Natural killer cell (primary cell): ENCODE measurements around the gene CCDC33. TPM values are rescaled to one million over a fixed set of nuclear protein-coding genes. Genes with fewer than 3 reads are reported as not detected.

Experiments
- ATAC-seq, 3 donors: fragments of 150-1000 bp in 2 of 3; fragments of 200-7000 bp in 1 of 3; cut with Tn5 transposase; 1 replicate in 1 of 3; 2 replicates in 2 of 3; pipeline ENCODE4 v1.10.0; 2021; ENCODE audit warnings: mild to moderate bottlenecking in 2 of 3, moderate library complexity in 2 of 3
- DNase-seq, 2 donors: peaks; one replicate each; pipeline versions ENCODE4 v3.0.0 to v3.0.0-alpha.2; 2013 to 2021; ENCODE audit warnings: mixed read lengths in 1 of 2
- H3K27ac ChIP-seq: one replicate; pipeline ENCODE4 v1.5.1; 2013; ENCODE audit warnings: mild to moderate bottlenecking, low read length
- H3K27me3 ChIP-seq: one replicate; pipeline ENCODE4 v1.6.1; 2013; ENCODE audit warnings: low read length; ENCODE audit not compliant: control insufficient read depth, insufficient read depth
- H3K36me3 ChIP-seq: one replicate; pipeline ENCODE4 v1.6.1; 2013; ENCODE audit warnings: low read length; ENCODE audit not compliant: control insufficient read depth, insufficient read depth
- H3K4me1 ChIP-seq: one replicate; pipeline ENCODE4 v1.6.1; 2013; ENCODE audit warnings: low read length; ENCODE audit not compliant: control insufficient read depth, insufficient read depth
- H3K4me3 ChIP-seq: one replicate; pipeline ENCODE4 v1.5.1; 2013; ENCODE audit warnings: low read length
- H3K9me3 ChIP-seq: one replicate; pipeline ENCODE4 v1.6.1; 2013; ENCODE audit warnings: low read length; ENCODE audit not compliant: control insufficient read depth, insufficient read depth
- H3K27ac Mint-ChIP-seq, 2 donors: one replicate each; pipeline ENCODE4 v1.8.0; 2022; ENCODE audit warnings: mild to moderate bottlenecking in 2 of 2, mixed read lengths in 2 of 2, moderate library complexity in 1 of 2
- H3K27me3 Mint-ChIP-seq, 2 donors: one replicate each; pipeline ENCODE4 v1.8.0; 2022; ENCODE audit warnings: low read depth in 2 of 2, mixed read lengths in 2 of 2
- H3K36me3 Mint-ChIP-seq: one replicate; pipeline ENCODE4 v1.8.0; 2022; ENCODE audit warnings: mixed read lengths
- H3K4me1 Mint-ChIP-seq, 2 donors: one replicate each; pipeline ENCODE4 v1.8.0; 2022; ENCODE audit warnings: mixed read lengths in 2 of 2
- H3K4me3 Mint-ChIP-seq: one replicate; pipeline ENCODE4 v1.8.0; 2022; ENCODE audit warnings: mild to moderate bottlenecking, moderate library complexity, mixed read lengths
- H3K9me3 Mint-ChIP-seq, 2 donors: one replicate each; pipeline ENCODE4 v1.8.0; 2022; ENCODE audit warnings: mixed read lengths in 2 of 2
- WGBS: methylation state at CpG from one replicate; pipeline ENCODE4 v1.1.7; 2013; ENCODE audit warnings: missing lambda C conversion rate; ENCODE audit not compliant: insufficient coverage; 5-methylcytosine and 5-hydroxymethylcytosine counted together
- intact Hi-C: fragments of 100-400 bp; cut with micrococcal nuclease; formaldehyde crosslinking; loops from one replicate; pipeline ENCODE4 v1.14.2; 2022
- total RNA-seq, 4 donors: library from RNA; stranded (reverse); fragments of 120-200 nt in 1 of 4; gene quantifications; one replicate each; pipeline versions ENCODE4 v1.2.3 to v1.2.4, GENCODE V29; 2013 to 2022
- TF ChIP-seq, protein P1 (sequence below): fragments of 200-600 bp; IDR thresholded peaks from one replicate; pipeline ENCODE4 v1.8.0; 2022; ENCODE audit warnings: antibody characterized with exemption

CCDC33 gene
- total RNA-seq, 3 donors from 2014 or later (not counting 1 experiment from before 2014, with no cell fraction given), result not detected

DNA sequence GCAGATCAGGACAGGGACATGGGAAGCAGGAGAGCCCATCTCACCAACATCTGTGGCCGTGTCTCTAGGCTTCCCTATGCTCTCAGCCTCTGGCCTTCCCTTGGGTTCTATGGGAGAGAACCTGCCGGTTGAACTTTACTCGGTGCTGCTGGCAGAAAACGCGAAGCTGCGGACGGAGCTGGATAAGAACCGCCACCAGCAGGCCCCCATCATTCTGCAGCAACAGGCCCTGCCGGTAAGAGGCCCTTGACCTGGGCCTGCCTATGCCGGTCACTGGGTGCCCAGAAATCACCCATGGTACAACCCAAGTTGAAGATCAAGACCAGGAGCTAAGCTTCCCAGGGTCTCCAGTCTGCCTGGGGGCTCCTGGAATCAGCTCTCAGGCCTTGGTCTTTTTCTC, 96.5 kb downstream of the CCDC33 start:
- Mint-ChIP-seq H3K27me3 (no peaks in the 10 kb centered on the region), H3K36me3 (no peaks in the 10 kb centered on the region), H3K4me1 (peaks cover 11 to 18% of the 10 kb centered on the region in 2 donors), H3K4me3 (no peak overlapping the region), H3K9me3 (no peaks in the 10 kb centered on the region), H3K27ac (no peak overlapping the region)
- peaks cover 13% of the 10 kb centered on the region for H3K4me1 ChIP-seq
- H3K9me3 ChIP-seq, result no peaks in the 10 kb centered on the region
- 90% methylated on average over 10 of the region's 10 CpGs for WGBS
- no peaks in the 10 kb centered on the region for H3K27me3 ChIP-seq
- no peaks in the 10 kb centered on the region for H3K36me3 ChIP-seq
- TF ChIP-seq, protein P1, sequence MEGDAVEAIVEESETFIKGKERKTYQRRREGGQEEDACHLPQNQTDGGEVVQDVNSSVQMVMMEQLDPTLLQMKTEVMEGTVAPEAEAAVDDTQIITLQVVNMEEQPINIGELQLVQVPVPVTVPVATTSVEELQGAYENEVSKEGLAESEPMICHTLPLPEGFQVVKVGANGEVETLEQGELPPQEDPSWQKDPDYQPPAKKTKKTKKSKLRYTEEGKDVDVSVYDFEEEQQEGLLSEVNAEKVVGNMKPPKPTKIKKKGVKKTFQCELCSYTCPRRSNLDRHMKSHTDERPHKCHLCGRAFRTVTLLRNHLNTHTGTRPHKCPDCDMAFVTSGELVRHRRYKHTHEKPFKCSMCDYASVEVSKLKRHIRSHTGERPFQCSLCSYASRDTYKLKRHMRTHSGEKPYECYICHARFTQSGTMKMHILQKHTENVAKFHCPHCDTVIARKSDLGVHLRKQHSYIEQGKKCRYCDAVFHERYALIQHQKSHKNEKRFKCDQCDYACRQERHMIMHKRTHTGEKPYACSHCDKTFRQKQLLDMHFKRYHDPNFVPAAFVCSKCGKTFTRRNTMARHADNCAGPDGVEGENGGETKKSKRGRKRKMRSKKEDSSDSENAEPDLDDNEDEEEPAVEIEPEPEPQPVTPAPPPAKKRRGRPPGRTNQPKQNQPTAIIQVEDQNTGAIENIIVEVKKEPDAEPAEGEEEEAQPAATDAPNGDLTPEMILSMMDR, result no peak
- ATAC-seq (no peak), DNase-seq (no peak)
- no peak overlapping the region for H3K4me3 ChIP-seq
- H3K27ac ChIP-seq, result no peak overlapping the region
- intact Hi-C loops, result no loop called here

DNA sequence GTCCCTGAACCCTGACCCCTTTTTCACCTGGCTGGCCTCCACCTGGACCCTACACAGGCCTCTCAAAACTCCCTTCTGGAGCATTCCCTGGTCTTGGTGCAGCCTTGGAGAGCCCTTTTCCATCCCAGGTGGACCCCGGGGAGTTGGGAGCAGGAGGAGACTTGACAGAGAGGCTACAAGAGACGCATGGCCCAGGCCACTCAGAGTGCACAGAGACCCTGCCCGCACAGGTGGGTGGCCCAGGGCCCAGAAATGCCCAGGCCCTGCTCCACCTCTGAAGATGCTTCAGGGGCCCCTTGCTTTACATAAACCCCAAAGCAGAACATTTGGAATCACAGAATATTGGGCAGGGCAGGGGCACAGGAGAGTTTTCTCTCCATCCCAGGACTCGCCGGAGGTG, 97.0 kb downstream of the CCDC33 start:
- 89% methylated on average over 5 of the region's 5 CpGs for WGBS
- H3K27ac Mint-ChIP-seq, result no peak overlapping the region
- no peak for DNase-seq
- Histone ChIP-seq H3K4me3 (no peak overlapping the region), H3K36me3 (no peaks in the 10 kb centered on the region), H3K27ac (no peak overlapping the region), H3K27me3 (no peaks in the 10 kb centered on the region), H3K9me3 (no peaks in the 10 kb centered on the region), H3K4me1 (peaks cover 8% of the 10 kb centered on the region)
- no peaks in the 10 kb centered on the region for H3K36me3 Mint-ChIP-seq
- H3K27me3 Mint-ChIP-seq, result no peaks in the 10 kb centered on the region
- no peak for ATAC-seq
- TF ChIP-seq, protein P1, result no peak
- H3K4me3 Mint-ChIP-seq, result no peak overlapping the region
- H3K4me1 Mint-ChIP-seq, result peaks cover 6 to 14% of the 10 kb centered on the region in 2 donors
- H3K9me3 Mint-ChIP-seq, result no peaks in the 10 kb centered on the region
- intact Hi-C loops, result no loop called here

DNA sequence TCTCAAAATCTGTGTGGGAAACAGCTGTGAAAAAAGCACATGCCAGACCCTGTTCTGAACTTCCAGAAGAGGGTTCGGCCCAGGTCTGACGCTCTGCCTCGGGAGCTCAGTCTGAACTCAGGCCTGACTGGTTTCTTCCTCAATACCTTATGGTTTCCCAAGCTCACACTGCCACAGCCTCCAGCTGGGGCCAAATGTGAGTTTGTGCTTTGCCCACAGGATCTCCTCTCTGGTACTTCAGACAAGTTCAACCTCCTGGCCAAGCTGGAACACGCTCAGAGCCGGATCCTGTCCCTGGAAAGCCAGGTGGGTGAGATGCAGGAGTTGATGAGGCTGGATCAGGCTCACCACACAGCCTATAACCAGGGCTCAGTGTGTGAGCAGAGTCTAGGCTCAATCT, 97.5 kb downstream of the CCDC33 start:
- 83% methylated on average over 5 of the region's 5 CpGs for WGBS
- Mint-ChIP-seq H3K4me1 (peaks cover under 1 to 8% of the 10 kb centered on the region in 2 donors), H3K27me3 (no peaks in the 10 kb centered on the region), H3K27ac (no peak overlapping the region), H3K9me3 (no peaks in the 10 kb centered on the region), H3K4me3 (no peak overlapping the region), H3K36me3 (no peaks in the 10 kb centered on the region)
- no peaks in the 10 kb centered on the region for H3K27me3 ChIP-seq
- TF ChIP-seq, protein P1, result no peak
- H3K9me3 ChIP-seq, result no peaks in the 10 kb centered on the region
- no peak overlapping the region for H3K4me3 ChIP-seq
- DNase-seq (no peak), ATAC-seq (no peak)
- H3K36me3 ChIP-seq, result no peaks in the 10 kb centered on the region
- intact Hi-C loops, result no loop called here
- H3K27ac ChIP-seq, result no peak overlapping the region
- H3K4me1 ChIP-seq, result peaks cover 2% of the 10 kb centered on the region

DNA sequence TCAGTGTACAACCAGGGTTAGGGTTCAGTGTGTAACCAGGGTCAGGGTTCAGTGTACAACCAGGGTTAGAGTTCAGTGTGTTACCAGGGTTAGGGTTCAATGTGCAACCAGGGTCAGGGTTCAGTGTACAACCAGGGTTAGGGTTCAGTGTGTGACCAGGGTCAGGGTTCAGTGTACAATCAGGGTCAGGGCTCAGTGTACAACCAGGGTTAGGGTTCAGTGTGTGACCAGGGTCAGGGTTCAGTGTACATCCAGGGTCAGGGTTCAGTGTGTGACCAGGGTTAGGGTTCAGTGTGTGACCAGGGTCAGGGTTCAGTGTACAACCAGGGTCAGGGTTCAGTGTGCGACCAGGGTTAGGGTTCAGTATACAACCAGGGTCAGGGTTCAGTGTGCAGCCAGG, 98.0 kb downstream of the CCDC33 start:
- H3K4me3 Mint-ChIP-seq, result no peak overlapping the region
- Histone ChIP-seq H3K9me3 (no peaks in the 10 kb centered on the region), H3K36me3 (no peaks in the 10 kb centered on the region), H3K27me3 (no peaks in the 10 kb centered on the region), H3K27ac (no peak overlapping the region), H3K4me1 (no peaks in the 10 kb centered on the region), H3K4me3 (no peak overlapping the region)
- H3K27me3 Mint-ChIP-seq, result no peaks in the 10 kb centered on the region
- H3K27ac Mint-ChIP-seq, result no peak overlapping the region
- no peak for DNase-seq
- peaks cover 0 to 5% of the 10 kb centered on the region in 2 donors for H3K4me1 Mint-ChIP-seq
- ATAC-seq, result no peak
- intact Hi-C loops, result no loop called here
- H3K36me3 Mint-ChIP-seq, result no peaks in the 10 kb centered on the region
- H3K9me3 Mint-ChIP-seq, result no peaks in the 10 kb centered on the region
- TF ChIP-seq, protein P1, result no peak
- WGBS, result 94% methylated on average over 1 of the region's 1 CpG
